ENCODE measurements around the gene CNNM1.

- TF ChIP-seq CTCF (IDR thresholded peaks at IDR 0.05) (no peak), POLR2A (IDR thresholded peaks at IDR 0.05) (no peak)
Measured at GRCh38 chr10:99331207-99331803, 2.1 kb downstream of the CNNM1 start.
